CD4-positive, alpha-beta T cell (primary cell): Measurements from ENCODE around the gene UBL4A. TPM values are rescaled to one million over a fixed set of nuclear protein-coding genes. Genes with fewer than 3 reads are reported as not detected.

ENCODE experiments used
- ATAC-seq: fragments of 200-7000 bp; cut with Tn5 transposase; one replicate; pipeline ENCODE4 v1.10.0; 2022; ENCODE audit warnings: mild to moderate bottlenecking; ENCODE audit not compliant: poor library complexity
- CTCF ChIA-PET: fragments of 350-600 bp; sonication (Branson Sonifier 250); formaldehyde crosslinking; loops from one replicate; lab custom pipeline; 2021; ENCODE audit warnings: antibody characterized with exemption, inconsistent platforms; lab: Charles Lee
- POLR2A ChIA-PET: fragments of 350-600 bp; sonication (Branson Sonifier 250); formaldehyde crosslinking; loops from one replicate; lab custom pipeline; 2021; ENCODE audit warnings: antibody characterized with exemption, inconsistent platforms; lab: Charles Lee
- DNase-seq, 14 experiments: peaks; one replicate each; pipeline ENCODE4 v3.0.0-alpha.2; 2013 to 2020; ENCODE audit warnings: mixed read lengths in 2 of 14
- H3K27ac ChIP-seq, 2 donors: one replicate each; pipeline versions ENCODE4 v1.5.1 to v1.7.0; 2013; ENCODE audit warnings: low read length in 2 of 2, low read depth in 1 of 2, mild to moderate bottlenecking in 1 of 2
- H3K27me3 ChIP-seq, 2 experiments: 1 replicate in 1 of 2; 2 replicates in 1 of 2; pipeline versions ENCODE4 v1.6.1 to v1.7.0; 2013; ENCODE audit warnings: low read length in 2 of 2, control low read depth in 1 of 2, mild to moderate bottlenecking in 1 of 2, moderate library complexity in 1 of 2; ENCODE audit not compliant: insufficient read depth in 2 of 2, control insufficient read depth in 1 of 2
- H3K36me3 ChIP-seq: one replicate; pipeline ENCODE4 v1.6.1; 2013; ENCODE audit warnings: low read length, control low read depth; ENCODE audit not compliant: insufficient read depth
- H3K4me1 ChIP-seq: one replicate; pipeline ENCODE4 v1.6.1; 2013; ENCODE audit warnings: low read length, control low read depth; ENCODE audit not compliant: insufficient read depth
- H3K4me3 ChIP-seq: one replicate; pipeline ENCODE4 v1.5.1; 2013; ENCODE audit warnings: mild to moderate bottlenecking, low read length, moderate library complexity
- H3K9me3 ChIP-seq, 2 experiments: 1 replicate in 1 of 2; 2 replicates in 1 of 2; pipeline versions ENCODE4 v1.6.1 to v1.7.0; 2013; ENCODE audit warnings: low read length in 2 of 2, mild to moderate bottlenecking in 2 of 2, control low read depth in 1 of 2, moderate library complexity in 1 of 2; ENCODE audit not compliant: control insufficient read depth in 1 of 2, insufficient read depth in 1 of 2
- H3K27ac Mint-ChIP-seq: one replicate; pipeline ENCODE4 v1.8.0; 2020; ENCODE audit warnings: mixed read lengths
- H3K27me3 Mint-ChIP-seq: one replicate; pipeline ENCODE4 v1.8.0; 2021; ENCODE audit warnings: mixed read lengths
- H3K36me3 Mint-ChIP-seq: one replicate; pipeline ENCODE4 v1.8.0; 2021; ENCODE audit warnings: low read depth, mixed read lengths
- H3K4me1 Mint-ChIP-seq: one replicate; pipeline ENCODE4 v1.8.0; 2021; ENCODE audit warnings: low read depth, mixed read lengths
- H3K4me3 Mint-ChIP-seq: one replicate; pipeline ENCODE4 v1.8.0; 2020; ENCODE audit warnings: mild to moderate bottlenecking, mixed read lengths
- H3K9me3 Mint-ChIP-seq: one replicate; pipeline ENCODE4 v1.8.0; 2020; ENCODE audit warnings: mixed read lengths
- intact Hi-C, 2 experiments: fragments of 100-400 bp; cut with DNase I in 1 of 2; cut with micrococcal nuclease in 1 of 2; formaldehyde crosslinking; loops; one replicate each; pipeline versions ENCODE4 v1.15.1 to v1.9.0; 2023 to 2025; cut with DNase I, micrococcal nuclease
- total RNA-seq, 174 experiments: library from RNA in 2 of 174; stranded (reverse) in 2 of 174; gene quantifications; one replicate each; pipeline ENCODE4 v1.2.3 and lab custom pipeline; 2021 to 2026
- TF ChIP-seq, protein P1 (sequence below): fragments of 200-600 bp; IDR thresholded peaks from one replicate; pipeline ENCODE4 v1.8.0; 2022; ENCODE audit warnings: antibody characterized with exemption, mild to moderate bottlenecking

The UBL4A gene
- total RNA-seq, 2 experiments from 2014 or later: 6.6 to 8.9 TPM

DNA sequence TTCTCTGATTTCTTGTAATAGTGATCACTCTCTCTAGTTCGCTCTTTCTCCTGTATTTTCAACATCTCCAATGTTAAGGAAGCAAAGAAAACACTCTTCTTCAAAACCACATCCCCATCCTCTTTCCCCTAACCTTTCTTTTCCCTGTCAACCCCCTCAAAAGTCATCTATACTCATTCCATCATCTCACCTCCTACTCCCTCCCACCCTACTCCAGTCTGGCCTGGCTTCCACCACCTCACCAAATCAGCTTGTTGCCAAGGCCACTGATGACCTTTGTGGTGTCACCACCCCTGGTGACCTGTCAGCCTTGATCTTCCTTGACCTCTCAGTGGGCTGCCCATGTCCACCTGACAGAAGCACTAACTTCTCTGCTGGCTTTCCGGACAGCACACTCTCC is 27.3 kb upstream of the UBL4A start:
- peaks cover 27% of the 10 kb centered on the region for H3K4me1 Mint-ChIP-seq
- DNase-seq (no peak), ATAC-seq (no peak)
- Histone ChIP-seq H3K9me3 (no peaks in the 10 kb centered on the region), H3K27me3 (no peaks in the 10 kb centered on the region), H3K36me3 (peaks cover 6% of the 10 kb centered on the region), H3K27ac (no peak overlapping the region), H3K4me3 (no peak overlapping the region), H3K4me1 (peaks cover 46% of the 10 kb centered on the region)
- TF ChIP-seq, protein P1, sequence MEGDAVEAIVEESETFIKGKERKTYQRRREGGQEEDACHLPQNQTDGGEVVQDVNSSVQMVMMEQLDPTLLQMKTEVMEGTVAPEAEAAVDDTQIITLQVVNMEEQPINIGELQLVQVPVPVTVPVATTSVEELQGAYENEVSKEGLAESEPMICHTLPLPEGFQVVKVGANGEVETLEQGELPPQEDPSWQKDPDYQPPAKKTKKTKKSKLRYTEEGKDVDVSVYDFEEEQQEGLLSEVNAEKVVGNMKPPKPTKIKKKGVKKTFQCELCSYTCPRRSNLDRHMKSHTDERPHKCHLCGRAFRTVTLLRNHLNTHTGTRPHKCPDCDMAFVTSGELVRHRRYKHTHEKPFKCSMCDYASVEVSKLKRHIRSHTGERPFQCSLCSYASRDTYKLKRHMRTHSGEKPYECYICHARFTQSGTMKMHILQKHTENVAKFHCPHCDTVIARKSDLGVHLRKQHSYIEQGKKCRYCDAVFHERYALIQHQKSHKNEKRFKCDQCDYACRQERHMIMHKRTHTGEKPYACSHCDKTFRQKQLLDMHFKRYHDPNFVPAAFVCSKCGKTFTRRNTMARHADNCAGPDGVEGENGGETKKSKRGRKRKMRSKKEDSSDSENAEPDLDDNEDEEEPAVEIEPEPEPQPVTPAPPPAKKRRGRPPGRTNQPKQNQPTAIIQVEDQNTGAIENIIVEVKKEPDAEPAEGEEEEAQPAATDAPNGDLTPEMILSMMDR: no peak
- H3K4me3 Mint-ChIP-seq: peak overlapping the region; percentile 48
- peaks cover 19% of the 10 kb centered on the region for H3K36me3 Mint-ChIP-seq
- CTCF ChIA-PET: no interaction called here
- POLR2A ChIA-PET: interaction anchor here (3.5 kb wide), 1 partner anchor 27 kb away, joined by 18 read pairs; the partner anchor contains the start of gene UBL4A
- peak overlapping the region; percentile 57 for H3K27ac Mint-ChIP-seq
- intact Hi-C loops: no loop called here
- H3K9me3 Mint-ChIP-seq: no peaks in the 10 kb centered on the region
- H3K27me3 Mint-ChIP-seq: no peaks in the 10 kb centered on the region

DNA sequence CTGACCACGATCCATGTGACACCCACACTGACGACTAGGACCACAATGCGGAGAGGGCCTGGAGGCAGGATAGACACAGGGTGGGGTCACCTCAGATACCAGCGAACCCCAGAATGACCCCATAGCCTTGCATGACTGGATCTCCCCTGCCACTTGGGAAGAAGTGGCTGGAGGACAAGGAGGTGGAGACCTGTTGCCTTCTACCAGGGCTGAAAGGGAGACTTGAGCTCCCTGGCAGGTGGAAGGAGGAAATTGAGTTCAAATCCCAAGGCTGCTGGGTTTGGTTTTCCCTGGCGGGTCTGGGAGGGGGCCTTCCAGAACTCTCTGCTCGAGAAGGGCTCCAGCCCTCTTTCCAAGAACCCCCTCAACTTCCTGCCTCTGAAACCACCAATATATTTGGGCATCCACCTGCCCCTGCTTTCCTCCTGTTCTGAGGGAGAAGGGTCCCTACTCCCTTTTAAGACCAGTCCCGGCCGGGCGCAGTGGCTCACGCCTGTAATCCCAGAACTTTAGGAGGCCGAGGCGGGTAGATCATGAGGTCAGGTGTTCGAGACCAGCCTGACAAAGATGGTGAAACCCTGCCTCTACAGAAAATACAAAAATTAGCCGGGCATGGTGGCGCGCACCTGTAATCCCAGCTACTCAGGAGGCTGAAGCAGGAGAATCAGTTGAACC is 26.6 kb upstream of the UBL4A start:
- Mint-ChIP-seq H3K9me3 (no peaks in the 10 kb centered on the region), H3K36me3 (peaks cover 19% of the 10 kb centered on the region)

DNA sequence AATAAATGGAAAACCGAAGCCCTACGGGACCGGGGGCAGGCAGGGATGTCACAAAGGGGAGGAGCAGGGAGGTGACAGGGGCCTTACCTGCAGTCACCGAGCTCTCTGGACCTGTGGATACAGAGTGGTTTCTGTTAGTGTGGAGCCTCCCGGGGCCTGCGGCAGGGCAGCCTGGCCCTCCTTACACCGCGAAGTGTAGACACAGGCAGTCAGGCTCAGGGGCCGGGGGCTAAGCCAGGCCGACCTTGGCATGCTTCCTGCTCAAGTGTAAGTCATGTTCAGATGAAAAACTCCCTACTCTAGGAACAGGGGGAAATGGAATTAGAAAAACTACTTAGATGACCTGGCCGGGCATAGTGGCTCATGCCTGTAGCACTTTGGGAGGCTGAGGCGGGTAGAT is 25.3 kb upstream of the UBL4A start:
- H3K4me3 Mint-ChIP-seq: peak overlapping the region; percentile 38
- CTCF ChIA-PET: no interaction called here
- H3K27ac Mint-ChIP-seq: peak overlapping the region; percentile 74

More for the DNA sequence above, 26.6 kb upstream of the UBL4A start:
- ATAC-seq: no peak
- TF ChIP-seq, protein P1: no peak
- H3K4me1 Mint-ChIP-seq: peaks cover 27% of the 10 kb centered on the region
- no peak for DNase-seq
- Histone ChIP-seq H3K4me3 (no peak overlapping the region), H3K36me3 (peaks cover 11% of the 10 kb centered on the region), H3K9me3 (no peaks in the 10 kb centered on the region), H3K4me1 (peaks cover 46% of the 10 kb centered on the region), H3K27me3 (no peaks in the 10 kb centered on the region), H3K27ac (no peak overlapping the region)
- CTCF ChIA-PET: no interaction called here
- H3K4me3 Mint-ChIP-seq: peak overlapping the region; percentile 51
- intact Hi-C loops: no loop called here
- H3K27me3 Mint-ChIP-seq: no peaks in the 10 kb centered on the region
- POLR2A ChIA-PET: no interaction called here
- H3K27ac Mint-ChIP-seq: no peak overlapping the region

More for the DNA sequence above, 25.3 kb upstream of the UBL4A start:
- Mint-ChIP-seq H3K4me1 (peaks cover 26% of the 10 kb centered on the region), H3K36me3 (peaks cover 19% of the 10 kb centered on the region), H3K9me3 (no peaks in the 10 kb centered on the region), H3K27me3 (no peaks in the 10 kb centered on the region)
- intact Hi-C loops: no loop called here
- TF ChIP-seq, protein P1: no peak
- peaks cover 42% of the 10 kb centered on the region for H3K4me1 ChIP-seq
- DNase-seq: no peak
- peaks cover 18% of the 10 kb centered on the region for H3K36me3 ChIP-seq
- no peak overlapping the region for H3K4me3 ChIP-seq
- no peak for ATAC-seq
- no peaks in the 10 kb centered on the region for H3K9me3 ChIP-seq
- POLR2A ChIA-PET: no interaction called here
- peak overlapping the region; percentile 40 to 41 for H3K27ac ChIP-seq
- H3K27me3 ChIP-seq: no peaks in the 10 kb centered on the region
